Left lung (tissue), 10 donors: ENCODE measurements around the gene KCNA1. TPM values are rescaled to one million over a fixed set of nuclear protein-coding genes. Genes with fewer than 3 reads are reported as not detected.

Experiments used
- ATAC-seq: fragments of 200-7000 bp; cut with Tn5 transposase; one replicate; pipeline ENCODE4 v1.9.1; 2020; ENCODE audit warnings: moderate library complexity
- DNase-seq, 4 donors: peaks; one replicate each; pipeline ENCODE4 v3.0.0-alpha.2; 2013 to 2020
- H3K27ac ChIP-seq, 2 donors: fragments of 200-600 bp; sonication (generic) in 1 of 2; one replicate each; pipeline versions ENCODE4 v1.5.0 to v1.8.0; 2020 to 2021
- H3K27me3 ChIP-seq, 2 donors: fragments of 200-600 bp; sonication (generic) in 1 of 2; one replicate each; pipeline versions ENCODE4 v1.5.0 to v1.8.0; 2020 to 2021
- H3K36me3 ChIP-seq, 2 donors: fragments of 200-600 bp; sonication (generic) in 1 of 2; one replicate each; pipeline versions ENCODE4 v1.5.0 to v1.8.0; 2020 to 2021
- H3K4me1 ChIP-seq, 2 donors: fragments of 200-600 bp; one replicate each; pipeline ENCODE4 v1.8.0; 2021
- H3K4me3 ChIP-seq, 2 donors: fragments of 200-600 bp; sonication (generic) in 1 of 2; one replicate each; pipeline versions ENCODE4 v1.5.0 to v1.8.0; 2020 to 2021; ENCODE audit warnings: mild to moderate bottlenecking in 1 of 2
- H3K9me3 ChIP-seq, 2 donors: fragments of 200-600 bp; sonication (generic) in 1 of 2; one replicate each; pipeline versions ENCODE4 v1.5.0 to v1.8.0; 2020 to 2021
- CTCF ChIP-seq, 2 donors: fragments of 200-600 bp; sonication (generic) in 1 of 2; IDR thresholded peaks; one replicate each; pipeline versions ENCODE4 v1.5.0 to v1.8.0; 2021; ENCODE audit warnings: antibody characterized with exemption in 2 of 2
- intact Hi-C, 2 donors: fragments of 100-400 bp; cut with DNase I; formaldehyde crosslinking; loops; one replicate each; pipeline versions ENCODE4 v1.11.2 to v1.14.2; 2022
- polyA plus RNA-seq, 6 donors: library from polyadenylated mRNA; unstranded; fragments of 120-200 nt; gene quantifications; one replicate each; pipeline ENCODE4 v1.2.1, GENCODE V29; 2013; ENCODE audit not compliant: insufficient read length in 6 of 6
- total RNA-seq, 2 donors: library from RNA; stranded (reverse); fragmentation: NEBNext Ultra II Directional; extraction: Animal tissue kit (Norgen Biotek cat#: 25700); gene quantifications; one replicate each; pipeline ENCODE4 v1.2.1, GENCODE V29; 2021
- donor health status: DM: no; HTN: yes; CAD: no.
- donor health status: DM: no; HTN: no; CAD: no.

KCNA1 gene
- total and polyA plus RNA-seq, 8 donors = 0.08 to 0.09 TPM; not detected in 6

GRCh38 chr12:4909410-4909733 lies 333 bp upstream of the KCNA1 start:
- H3K4me3 ChIP-seq = no peak overlapping the region
- H3K4me1 ChIP-seq = peaks cover 0 to 21% of the 10 kb centered on the region in 2 donors

GRCh38 chr12:4910502-4911315 lies 1.0 kb downstream of the KCNA1 start:
- peak in 1 of 4 donors; percentile 5 for DNase-seq

More at GRCh38 chr12:4909410-4909733, 333 bp upstream of the KCNA1 start:
- no peak for ATAC-seq
- H3K9me3 ChIP-seq = no peaks in the 10 kb centered on the region
- intact Hi-C loops = no loop called here
- H3K27me3 ChIP-seq = peaks cover 38 to 99% of the 10 kb centered on the region in 2 donors
- no peak for TF ChIP-seq CTCF (IDR thresholded peaks at IDR 0.05)
- no peaks in the 10 kb centered on the region for H3K36me3 ChIP-seq
- peak in 1 of 4 donors; percentile 72 for DNase-seq
- no peak overlapping the region for H3K27ac ChIP-seq

GRCh38 chr12:4911316-4911994 lies 1.8 kb downstream of the KCNA1 start:
- H3K4me3 ChIP-seq = no peak overlapping the region

More at GRCh38 chr12:4910502-4911315, 1.0 kb downstream of the KCNA1 start:
- intact Hi-C loops = no loop called here
- no peak overlapping the region for H3K27ac ChIP-seq
- TF ChIP-seq CTCF (IDR thresholded peaks at IDR 0.05) = no peak
- H3K4me3 ChIP-seq = peak overlapping the region; percentile 9 to 22
- peaks cover 38 to 99% of the 10 kb centered on the region in 2 donors for H3K27me3 ChIP-seq
- no peaks in the 10 kb centered on the region for H3K36me3 ChIP-seq
- ATAC-seq = no peak
- no peaks in the 10 kb centered on the region for H3K9me3 ChIP-seq
- H3K4me1 ChIP-seq = peaks cover 0 to 21% of the 10 kb centered on the region in 2 donors

GRCh38 chr12:4914720-4915119 lies 5.0 kb downstream of the KCNA1 start:
- no peak overlapping the region for H3K4me3 ChIP-seq
- TF ChIP-seq CTCF (IDR thresholded peaks at IDR 0.05) = no peak
- peaks cover 22 to 93% of the 10 kb centered on the region in 2 donors for H3K27me3 ChIP-seq
- intact Hi-C loops = no loop called here
- no peak overlapping the region for H3K27ac ChIP-seq
- H3K4me1 ChIP-seq = peaks cover 0 to 15% of the 10 kb centered on the region in 2 donors
- H3K36me3 ChIP-seq = no peaks in the 10 kb centered on the region
- DNase-seq = no peak
- ATAC-seq = no peak
- no peaks in the 10 kb centered on the region for H3K9me3 ChIP-seq

More at GRCh38 chr12:4911316-4911994, 1.8 kb downstream of the KCNA1 start:
- Histone ChIP-seq H3K27me3 (peaks cover 38 to 99% of the 10 kb centered on the region in 2 donors), H3K9me3 (no peaks in the 10 kb centered on the region), H3K36me3 (no peaks in the 10 kb centered on the region), H3K27ac (no peak overlapping the region), H3K4me1 (peaks cover 0 to 21% of the 10 kb centered on the region in 2 donors)
- peak in 1 of 4 donors; percentile 73 for DNase-seq
- intact Hi-C loops = no loop called here
- no peak for TF ChIP-seq CTCF (IDR thresholded peaks at IDR 0.05)
- ATAC-seq = no peak

GRCh38 chr12:4915752-4916151 lies 6.0 kb downstream of the KCNA1 start:
- H3K9me3 ChIP-seq = no peaks in the 10 kb centered on the region
- no peak for TF ChIP-seq CTCF (IDR thresholded peaks at IDR 0.05)
- no peak for DNase-seq
- no peak for ATAC-seq
- no peak overlapping the region for H3K27ac ChIP-seq
- H3K36me3 ChIP-seq = no peaks in the 10 kb centered on the region
- H3K4me3 ChIP-seq = no peak overlapping the region
- H3K27me3 ChIP-seq = peaks cover 12 to 93% of the 10 kb centered on the region in 2 donors
- H3K4me1 ChIP-seq = peaks cover 0 to 4% of the 10 kb centered on the region in 2 donors
- intact Hi-C loops = no loop called here
